ENCODE results near the gene SMS. TPM values are rescaled to one million over a fixed set of nuclear protein-coding genes. Genes with fewer than 3 reads are reported as not detected.
"Not testable (repeated sequence)": the region's sequence is repeated elsewhere in the genome, so short reads cannot be mapped to it uniquely, and the experiment has no call there.

Gene SMS
- total and polyA plus RNA-seq, 4 donors, result 47.5 to 55.9 (median 52.3) TPM

- ATAC-seq (ENCODE audit: insufficient read depth, low FRiP score), result no peak
- no peak overlapping the region for H3K27ac ChIP-seq (ENCODE audit: low read depth in 1 of 2, low read length in 1 of 2)
- TF ChIP-seq CTCF (IDR thresholded peaks at IDR 0.05; ENCODE audit: control extremely low read depth, extremely low read depth), result no peak
- no peaks in the 10 kb centered on the region for H3K9me3 ChIP-seq (ENCODE audit: control insufficient read depth in 4 of 4, insufficient read depth in 3 of 4, low read length in 3 of 4)
- peaks cover 0 to 5% (median 0%) of the 10 kb centered on the region in 3 donors for H3K27me3 ChIP-seq (ENCODE audit: control insufficient read depth in 3 of 3, insufficient read depth in 3 of 3, low read length in 2 of 3)
- no peak overlapping the region for H3K4me3 ChIP-seq
- WGBS, 2 donors, result 60 to 63% methylated on average over 6 of the region's 6 CpGs
- DNase-seq, result no peak
- no peak overlapping the region for H3K9ac ChIP-seq (ENCODE audit: insufficient read depth in 1 of 2, low read length in 2 of 2)
- peaks cover 0 to 12% (median 2%) of the 10 kb centered on the region in 5 donors for H3K4me1 ChIP-seq (ENCODE audit: control insufficient read depth in 5 of 5, insufficient read depth in 5 of 5, low read length in 5 of 5)
- peaks cover 0 to 2% (median 0%) of the 10 kb centered on the region in 4 donors for H3K36me3 ChIP-seq (ENCODE audit: control insufficient read depth in 4 of 4, insufficient read depth in 4 of 4, low read length in 4 of 4)
These were observed 12.1 kb downstream of the SMS start for GRCh38 chrX:21952624-21953023.

- not testable (repeated sequence) for H3K4me1 ChIP-seq (ENCODE audit: control insufficient read depth in 5 of 5, insufficient read depth in 5 of 5, low read length in 5 of 5); ATAC-seq (ENCODE audit: insufficient read depth, low FRiP score); H3K9me3 ChIP-seq (ENCODE audit: control insufficient read depth in 4 of 4, insufficient read depth in 3 of 4, low read length in 3 of 4); H3K9ac ChIP-seq (ENCODE audit: insufficient read depth in 1 of 2, low read length in 2 of 2); H3K27ac ChIP-seq (ENCODE audit: low read depth in 1 of 2, low read length in 1 of 2); H3K27me3 ChIP-seq (ENCODE audit: control insufficient read depth in 3 of 3, insufficient read depth in 3 of 3, low read length in 2 of 3); H3K36me3 ChIP-seq (ENCODE audit: control insufficient read depth in 4 of 4, insufficient read depth in 4 of 4, low read length in 4 of 4); H3K4me3 ChIP-seq
- DNase-seq, result peak in 1 of 3 donors; percentile 10
- 72 to 76% methylated on average over 6 of the region's 6 CpGs for WGBS, 2 donors
These were observed 12.8 kb downstream of the SMS start for GRCh38 chrX:21953195-21953830.

GRCh38 chrX:21955403-21956189 is 15.1 kb downstream of the SMS start:
- Histone ChIP-seq H3K9me3 (ENCODE audit: control insufficient read depth in 4 of 4, insufficient read depth in 3 of 4, low read length in 3 of 4) (no peaks in the 10 kb centered on the region), H3K9ac (ENCODE audit: insufficient read depth in 1 of 2, low read length in 2 of 2) (no peak overlapping the region), H3K4me1 (ENCODE audit: control insufficient read depth in 5 of 5, insufficient read depth in 5 of 5, low read length in 5 of 5) (peaks cover 2 to 18% (median 9%) of the 10 kb centered on the region in 5 donors), H3K27me3 (ENCODE audit: control insufficient read depth in 3 of 3, insufficient read depth in 3 of 3, low read length in 2 of 3) (peaks cover 0 to 4% (median 0%) of the 10 kb centered on the region in 3 donors), H3K36me3 (ENCODE audit: control insufficient read depth in 4 of 4, insufficient read depth in 4 of 4, low read length in 4 of 4) (peaks cover 0 to 2% (median 0%) of the 10 kb centered on the region in 4 donors), H3K27ac (ENCODE audit: low read depth in 1 of 2, low read length in 1 of 2) (no peak overlapping the region), H3K4me3 (no peak overlapping the region)
- no peak for TF ChIP-seq CTCF (IDR thresholded peaks at IDR 0.05; ENCODE audit: control extremely low read depth, extremely low read depth)
- 20 to 52% methylated on average over 7 of the region's 7 CpGs for WGBS, 2 donors
- DNase-seq, result no peak
- no peak for ATAC-seq (ENCODE audit: insufficient read depth, low FRiP score)

- 92 to 99% methylated on average over 7 of the region's 7 CpGs for WGBS, 2 donors
- no peak for DNase-seq
- Histone ChIP-seq H3K4me1 (ENCODE audit: control insufficient read depth in 5 of 5, insufficient read depth in 5 of 5, low read length in 5 of 5) (peaks cover 4 to 28% (median 11%) of the 10 kb centered on the region in 5 donors), H3K27me3 (ENCODE audit: control insufficient read depth in 3 of 3, insufficient read depth in 3 of 3, low read length in 2 of 3) (peaks cover 0 to 7% (median 0%) of the 10 kb centered on the region in 3 donors), H3K4me3 (no peak overlapping the region), H3K9ac (ENCODE audit: insufficient read depth in 1 of 2, low read length in 2 of 2) (no peak overlapping the region), H3K9me3 (ENCODE audit: control insufficient read depth in 4 of 4, insufficient read depth in 3 of 4, low read length in 3 of 4) (no peaks in the 10 kb centered on the region), H3K27ac (ENCODE audit: low read depth in 1 of 2, low read length in 1 of 2) (no peak overlapping the region), H3K36me3 (ENCODE audit: control insufficient read depth in 4 of 4, insufficient read depth in 4 of 4, low read length in 4 of 4) (peaks cover 0 to 2% (median 0%) of the 10 kb centered on the region in 4 donors)
- no peak for ATAC-seq (ENCODE audit: insufficient read depth, low FRiP score)
- no peak for TF ChIP-seq CTCF (IDR thresholded peaks at IDR 0.05; ENCODE audit: control extremely low read depth, extremely low read depth)
These were observed 16.3 kb downstream of the SMS start for GRCh38 chrX:21956783-21957182.

Data from lung (tissue), 12 donors.